Endodermal cell (in vitro differentiated cells): ENCODE data around the gene FSTL1. TPM values are rescaled to one million over a fixed set of nuclear protein-coding genes. Genes with fewer than 3 reads are reported as not detected.

Experiments
- DNase-seq: peaks from one replicate; pipeline ENCODE4 v3.0.0-alpha.2; 2017
- H3K27ac ChIP-seq: 2 replicates; pipeline ENCODE4 v1.5.1; 2013; ENCODE audit warnings: mild to moderate bottlenecking, low read depth, low read length, moderate library complexity
- H3K27me3 ChIP-seq: 2 replicates; pipeline ENCODE4 v1.6.1; 2013; ENCODE audit warnings: mild to moderate bottlenecking, low read length, moderate library complexity; ENCODE audit not compliant: insufficient read depth, control insufficient read depth, poor library complexity, severe bottlenecking
- H3K36me3 ChIP-seq: 2 replicates; pipeline ENCODE4 v1.7.0; 2013; ENCODE audit warnings: mild to moderate bottlenecking, low read length, moderate library complexity; ENCODE audit not compliant: control insufficient read depth, insufficient read depth
- H3K4me1 ChIP-seq: one replicate; pipeline ENCODE4 v1.7.0; 2013; ENCODE audit warnings: low read length; ENCODE audit not compliant: control insufficient read depth, insufficient read depth
- H3K4me3 ChIP-seq: 2 replicates; pipeline ENCODE4 v1.5.1; 2013; ENCODE audit warnings: mild to moderate bottlenecking, low read length, moderate library complexity
- H3K9ac ChIP-seq: 2 replicates; pipeline ENCODE4 v1.6.1; 2013; ENCODE audit warnings: mild to moderate bottlenecking, low read length, moderate library complexity; ENCODE audit not compliant: poor library complexity, severe bottlenecking; ENCODE audit errors: extremely low read depth
- H3K9me3 ChIP-seq: 2 replicates; pipeline ENCODE4 v1.6.1; 2013; ENCODE audit warnings: mild to moderate bottlenecking, low read length, moderate library complexity; ENCODE audit not compliant: control insufficient read depth
- H3K27ac Mint-ChIP-seq: 2 replicates; pipeline ENCODE4 v1.8.0; 2020; ENCODE audit warnings: mixed read lengths
- H3K27me3 Mint-ChIP-seq: 2 replicates; pipeline ENCODE4 v1.8.0; 2021; ENCODE audit warnings: mild to moderate bottlenecking, mixed read lengths; ENCODE audit not compliant: insufficient read depth
- H3K36me3 Mint-ChIP-seq: 2 replicates; pipeline ENCODE4 v1.8.0; 2020; ENCODE audit warnings: low read depth, mixed read lengths
- H3K4me1 Mint-ChIP-seq: 2 replicates; pipeline ENCODE4 v1.8.0; 2020; ENCODE audit warnings: mixed read lengths
- H3K4me3 Mint-ChIP-seq: 2 replicates; pipeline ENCODE4 v1.8.0; 2020; ENCODE audit warnings: mild to moderate bottlenecking, moderate library complexity, mixed read lengths
- H3K9me3 Mint-ChIP-seq: 2 replicates; pipeline ENCODE4 v1.8.0; 2020; ENCODE audit warnings: mild to moderate bottlenecking, mixed read lengths
- WGBS, 2 experiments: methylation state at CpG; one replicate each; pipeline versions ENCODE4 v1.1.5 to v1.1.7; 2013; ENCODE audit warnings: missing lambda C conversion rate in 2 of 2, mixed read lengths in 1 of 2; ENCODE audit not compliant: insufficient coverage in 1 of 2, insufficient read length in 1 of 2; 5-methylcytosine and 5-hydroxymethylcytosine counted together
- total RNA-seq, 2 donors: library from RNA; stranded (reverse); fragmentation: NEBNext Ultra II Directional in 1 of 2; extraction: Animal tissue kit (Norgen Biotek cat#: 25700) in 1 of 2; gene quantifications; 2 replicates in 1 of 2; 3 replicates in 1 of 2; pipeline ENCODE4 v1.2.1, GENCODE V29; 2021
- TF ChIP-seq, protein P1 (sequence below): fragments of 200-600 bp; sonication (generic); conservative IDR thresholded peaks from 2 replicates; pipeline ENCODE4 v1.5.0; 2021; ENCODE audit warnings: antibody characterized with exemption, mild to moderate bottlenecking

Gene FSTL1
- total RNA-seq, 2 donors from 2014 or later, result 309 to 379 TPM

DNA sequence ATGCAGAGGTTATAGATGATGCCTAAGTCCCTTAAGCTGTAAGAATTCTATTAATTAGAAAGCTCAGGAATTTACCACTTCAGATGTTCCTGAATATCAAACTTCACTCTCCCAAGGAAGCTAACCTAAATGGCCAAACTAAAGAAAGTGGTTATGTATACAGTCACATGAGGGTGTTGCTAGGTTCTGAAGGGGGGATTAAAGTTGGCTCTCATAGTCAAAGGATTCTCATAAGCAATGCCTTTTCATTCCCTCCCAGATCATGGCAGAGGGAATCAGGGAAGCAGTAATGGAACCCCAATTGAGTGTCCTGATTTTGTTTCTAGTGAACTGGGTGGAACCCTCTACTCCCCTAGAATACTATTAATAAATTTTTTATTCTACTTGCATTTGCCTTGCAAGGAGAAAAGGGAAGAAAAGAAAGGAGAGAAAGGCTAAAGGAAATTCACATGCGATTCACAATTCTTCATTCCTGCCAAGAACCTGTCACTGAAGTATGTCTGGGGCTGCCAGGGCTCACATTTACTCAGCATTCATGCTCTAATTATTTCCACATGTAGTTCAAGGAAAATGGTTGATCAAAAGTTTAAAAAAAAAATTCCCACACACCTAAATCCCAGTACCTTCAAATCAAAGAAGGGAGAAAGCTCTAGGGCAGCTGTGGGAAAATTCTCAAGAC lies 25.1 kb downstream of the FSTL1 start:
- TF ChIP-seq, protein P1, sequence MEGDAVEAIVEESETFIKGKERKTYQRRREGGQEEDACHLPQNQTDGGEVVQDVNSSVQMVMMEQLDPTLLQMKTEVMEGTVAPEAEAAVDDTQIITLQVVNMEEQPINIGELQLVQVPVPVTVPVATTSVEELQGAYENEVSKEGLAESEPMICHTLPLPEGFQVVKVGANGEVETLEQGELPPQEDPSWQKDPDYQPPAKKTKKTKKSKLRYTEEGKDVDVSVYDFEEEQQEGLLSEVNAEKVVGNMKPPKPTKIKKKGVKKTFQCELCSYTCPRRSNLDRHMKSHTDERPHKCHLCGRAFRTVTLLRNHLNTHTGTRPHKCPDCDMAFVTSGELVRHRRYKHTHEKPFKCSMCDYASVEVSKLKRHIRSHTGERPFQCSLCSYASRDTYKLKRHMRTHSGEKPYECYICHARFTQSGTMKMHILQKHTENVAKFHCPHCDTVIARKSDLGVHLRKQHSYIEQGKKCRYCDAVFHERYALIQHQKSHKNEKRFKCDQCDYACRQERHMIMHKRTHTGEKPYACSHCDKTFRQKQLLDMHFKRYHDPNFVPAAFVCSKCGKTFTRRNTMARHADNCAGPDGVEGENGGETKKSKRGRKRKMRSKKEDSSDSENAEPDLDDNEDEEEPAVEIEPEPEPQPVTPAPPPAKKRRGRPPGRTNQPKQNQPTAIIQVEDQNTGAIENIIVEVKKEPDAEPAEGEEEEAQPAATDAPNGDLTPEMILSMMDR, result no peak

GRCh38 chr3:120424976-120425570 lies 25.7 kb downstream of the FSTL1 start:
- no peak overlapping the region for H3K4me3 Mint-ChIP-seq
- DNase-seq, result no peak
- Histone ChIP-seq H3K4me1 (no peaks in the 10 kb centered on the region), H3K36me3 (peaks cover 19% of the 10 kb centered on the region), H3K4me3 (no peak overlapping the region), H3K9me3 (no peaks in the 10 kb centered on the region), H3K27me3 (no peaks in the 10 kb centered on the region), H3K9ac (no peak overlapping the region), H3K27ac (peak overlapping the region; percentile 71)
- no peaks in the 10 kb centered on the region for H3K27me3 Mint-ChIP-seq
- TF ChIP-seq, protein P1, result no peak
- peaks cover 22% of the 10 kb centered on the region for H3K36me3 Mint-ChIP-seq
- no peak overlapping the region for H3K27ac Mint-ChIP-seq
- peaks cover 26% of the 10 kb centered on the region for H3K4me1 Mint-ChIP-seq
- no peaks in the 10 kb centered on the region for H3K9me3 Mint-ChIP-seq
- WGBS, 2 experiments, result 92 to 97% methylated on average over 5 of the region's 5 CpGs

More for the DNA sequence above, 25.1 kb downstream of the FSTL1 start:
- Histone ChIP-seq H3K27ac (peak overlapping the region; percentile 71), H3K36me3 (peaks cover 25% of the 10 kb centered on the region), H3K27me3 (no peaks in the 10 kb centered on the region), H3K9ac (no peak overlapping the region), H3K9me3 (no peaks in the 10 kb centered on the region), H3K4me1 (no peaks in the 10 kb centered on the region), H3K4me3 (no peak overlapping the region)
- Mint-ChIP-seq H3K27ac (no peak overlapping the region), H3K27me3 (no peaks in the 10 kb centered on the region), H3K4me1 (peaks cover 26% of the 10 kb centered on the region), H3K9me3 (no peaks in the 10 kb centered on the region), H3K36me3 (peaks cover 27% of the 10 kb centered on the region), H3K4me3 (no peak overlapping the region)
- WGBS, 2 experiments, result 89% methylated on average over 1 of the region's 1 CpG; no CpG with 5 or more reads in 1 of the 2 experiments
- DNase-seq, result no peak

DNA sequence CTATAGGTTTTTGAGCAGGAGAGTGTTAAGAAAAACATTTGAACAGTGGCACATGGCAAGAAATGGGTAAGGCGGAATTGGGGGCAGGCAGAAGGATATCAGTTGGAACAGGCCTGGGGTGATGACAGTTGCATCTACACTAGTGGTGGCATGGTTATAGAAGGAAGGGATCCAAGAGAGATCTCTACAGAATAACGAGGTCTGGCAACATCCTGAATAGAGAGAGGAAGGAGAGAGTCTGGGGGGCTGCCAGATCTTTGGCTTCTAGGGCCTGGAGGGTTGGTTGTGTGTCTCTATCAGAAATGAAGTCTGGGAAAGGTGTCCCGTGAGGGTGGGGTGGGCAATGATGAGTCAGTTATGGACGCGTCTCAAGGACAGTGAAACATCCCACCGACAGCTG lies 26.3 kb downstream of the FSTL1 start:
- Mint-ChIP-seq H3K27ac (no peak overlapping the region), H3K27me3 (no peaks in the 10 kb centered on the region), H3K4me1 (peaks cover 23% of the 10 kb centered on the region), H3K9me3 (no peaks in the 10 kb centered on the region), H3K4me3 (no peak overlapping the region), H3K36me3 (peaks cover 17% of the 10 kb centered on the region)
- Histone ChIP-seq H3K9ac (no peak overlapping the region), H3K36me3 (peaks cover 16% of the 10 kb centered on the region), H3K27ac (no peak overlapping the region), H3K4me1 (no peaks in the 10 kb centered on the region), H3K27me3 (no peaks in the 10 kb centered on the region), H3K4me3 (no peak overlapping the region), H3K9me3 (no peaks in the 10 kb centered on the region)
- WGBS, 2 experiments, result 90 to 94% methylated on average over 4 to 6 of the region's 6 CpGs
- DNase-seq, result no peak
- TF ChIP-seq, protein P1, result no peak
